ENCODE results near the gene REX1BD.
A peak's percentile ranks its signal among the peaks of the same experiment; 100 is the strongest.

The REX1BD gene

GRCh38 chr19:18542941-18543813 is 45.4 kb upstream of the REX1BD start, which contains the start of gene FKBP8:
Gene FKBP8 (minus strand): TSS chr19:18543573. CDS start chr19:18541970, 1,603 bp downstream.
- peak; percentile 94 for DNase-seq
- no peak for TF ChIP-seq CTCF (IDR thresholded peaks at IDR 0.05; ENCODE audit: low read depth, low read length)
- peaks cover 5% of the 10 kb centered on the region for H3K4me1 ChIP-seq
- no peaks in the 10 kb centered on the region for H3K9me3 ChIP-seq
- no peaks in the 10 kb centered on the region for H3K27me3 ChIP-seq
- peak within 1 kb of the TSS; percentile 61 for H3K4me3 ChIP-seq (ENCODE audit: low read depth, low read length)
- H3K36me3 ChIP-seq, result peaks cover 20% of the 10 kb centered on the region

- peak; percentile 14; the same call in 1 of the 2 replicates for TF ChIP-seq CTCF (IDR thresholded peaks at IDR 0.05; ENCODE audit: low read depth, low read length)
- H3K4me3 ChIP-seq (ENCODE audit: low read depth, low read length), result peak overlapping the region; percentile 54
- H3K4me1 ChIP-seq, result peaks cover 5% of the 10 kb centered on the region
- peak; percentile 63 for DNase-seq
- no peaks in the 10 kb centered on the region for H3K27me3 ChIP-seq
- no peaks in the 10 kb centered on the region for H3K9me3 ChIP-seq
- H3K36me3 ChIP-seq, result peaks cover 20% of the 10 kb centered on the region
These were observed 44.7 kb upstream of the REX1BD start for GRCh38 chr19:18543814-18544475.

- no peak overlapping the region for H3K4me3 ChIP-seq (ENCODE audit: low read depth, low read length)
- TF ChIP-seq CTCF (IDR thresholded peaks at IDR 0.05; ENCODE audit: low read depth, low read length), result no peak
- no peak for DNase-seq
- no peaks in the 10 kb centered on the region for H3K4me1 ChIP-seq
- H3K36me3 ChIP-seq, result no peaks in the 10 kb centered on the region
- H3K9me3 ChIP-seq, result no peaks in the 10 kb centered on the region
- H3K27me3 ChIP-seq, result no peaks in the 10 kb centered on the region
These were observed 37.0 kb upstream of the REX1BD start for GRCh38 chr19:18551631-18552030.

- TF ChIP-seq CTCF (IDR thresholded peaks at IDR 0.05; ENCODE audit: low read depth, low read length), result no peak
- H3K27me3 ChIP-seq, result no peaks in the 10 kb centered on the region
- H3K4me3 ChIP-seq (ENCODE audit: low read depth, low read length), result peak within 1 kb of the TSS; percentile 99
- DNase-seq, result peak; percentile 97
- no peaks in the 10 kb centered on the region for H3K4me1 ChIP-seq
- peaks cover 14% of the 10 kb centered on the region for H3K36me3 ChIP-seq
- no peaks in the 10 kb centered on the region for H3K9me3 ChIP-seq
These were observed 31.0 kb upstream of the REX1BD start, which contains the start of gene KXD1 for GRCh38 chr19:18557411-18558201. Gene KXD1 (plus strand): TSS chr19:18557870. CDS start chr19:18562057, 4,187 bp downstream.

- DNase-seq, result no peak
- H3K4me1 ChIP-seq, result no peaks in the 10 kb centered on the region
- no peaks in the 10 kb centered on the region for H3K27me3 ChIP-seq
- no peak for TF ChIP-seq CTCF (IDR thresholded peaks at IDR 0.05; ENCODE audit: low read depth, low read length)
- H3K4me3 ChIP-seq (ENCODE audit: low read depth, low read length), result peak overlapping the region; percentile 99
- H3K36me3 ChIP-seq, result peaks cover 17% of the 10 kb centered on the region
- no peaks in the 10 kb centered on the region for H3K9me3 ChIP-seq
These were observed 30.4 kb upstream of the REX1BD start for GRCh38 chr19:18558202-18558555.

Measured in BE2C (cell line).